Measurements from ENCODE around the gene SYNPR.
"Not testable (repeated sequence)": the region's sequence is repeated elsewhere in the genome, so short reads cannot be mapped to it uniquely, and the experiment has no call there.

The SYNPR gene

GRCh38 chr3:63278171-63279004 lies at the start of gene SYNPR:
SYNPR (plus strand) TSS chr3:63278308.
- DNase-seq (ENCODE audit: low read depth), result no peak

- no peak for DNase-seq (ENCODE audit: low read depth)
These were observed 49.4 kb upstream of the SYNPR start for GRCh38 chr3:63228677-63229076.

DNA sequence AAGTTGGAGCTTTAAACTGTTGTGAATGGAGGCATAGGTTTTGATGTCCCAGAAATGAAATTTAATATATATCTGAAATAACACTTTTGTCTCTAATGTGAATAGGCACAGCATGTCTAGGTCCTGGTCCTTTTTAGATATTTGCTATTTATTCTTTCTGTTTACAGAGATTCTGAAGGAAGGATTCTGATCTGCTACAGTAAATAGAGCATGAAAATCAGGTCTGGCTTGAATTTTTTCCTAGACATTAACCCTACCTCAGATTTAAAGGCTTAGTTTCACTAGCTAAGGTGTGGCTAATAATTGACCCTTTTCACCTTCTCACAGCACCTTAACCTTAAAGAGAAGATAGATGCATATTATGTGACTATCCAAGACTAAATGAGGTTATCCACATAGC lies 48.0 kb upstream of the SYNPR start:
- DNase-seq (ENCODE audit: low read depth), result no peak

DNA sequence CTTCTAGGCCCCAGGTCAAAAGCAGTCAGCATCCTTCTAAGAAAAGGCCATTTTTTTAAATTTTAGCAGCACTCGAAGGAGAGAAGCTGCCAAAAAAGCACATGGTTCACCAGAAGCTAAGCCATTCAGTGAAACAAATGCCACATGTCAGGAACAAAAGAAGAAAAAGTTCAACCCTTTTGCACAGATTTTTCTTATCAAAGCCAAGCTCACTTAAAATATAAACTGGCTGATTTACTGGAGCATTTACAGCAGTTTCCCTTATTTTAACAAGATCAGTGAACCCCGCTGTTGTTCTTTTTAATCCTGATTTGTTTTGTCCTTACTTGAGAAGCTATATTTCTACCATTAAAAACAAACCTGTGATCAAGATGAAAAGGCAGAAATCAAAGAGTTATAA lies 46.5 kb upstream of the SYNPR start:
- DNase-seq (ENCODE audit: low read depth), result no peak

DNA sequence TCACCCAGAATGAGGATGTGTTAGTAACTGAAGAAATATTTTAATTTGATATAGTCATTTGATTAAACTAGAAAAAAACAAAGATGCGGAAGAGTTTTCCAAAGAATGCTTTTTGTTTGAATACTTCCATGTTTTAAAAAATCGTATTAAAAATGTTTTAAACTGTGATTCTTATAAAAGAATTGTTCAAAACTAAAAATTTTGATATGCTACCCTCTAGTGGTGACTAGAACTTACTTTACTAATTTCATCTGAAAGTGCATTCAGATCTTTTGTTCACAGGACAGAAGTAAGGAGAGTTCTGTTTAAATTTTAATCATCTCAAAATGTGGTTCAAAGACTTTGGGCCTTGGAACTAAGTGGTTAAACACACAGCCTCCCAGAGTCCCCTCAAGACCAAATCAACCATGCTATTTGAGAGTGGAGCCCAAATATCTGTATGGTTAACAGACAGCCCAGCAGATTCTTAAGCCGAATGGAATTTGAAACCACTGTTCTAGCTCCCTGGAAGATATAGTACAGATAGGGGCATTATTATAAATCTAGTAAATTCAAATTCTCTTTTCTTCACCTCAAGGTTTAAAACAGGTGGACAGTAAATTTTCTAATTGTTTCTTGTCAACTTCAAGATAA lies 45.2 kb upstream of the SYNPR start:
- no peak for DNase-seq (ENCODE audit: low read depth)

DNA sequence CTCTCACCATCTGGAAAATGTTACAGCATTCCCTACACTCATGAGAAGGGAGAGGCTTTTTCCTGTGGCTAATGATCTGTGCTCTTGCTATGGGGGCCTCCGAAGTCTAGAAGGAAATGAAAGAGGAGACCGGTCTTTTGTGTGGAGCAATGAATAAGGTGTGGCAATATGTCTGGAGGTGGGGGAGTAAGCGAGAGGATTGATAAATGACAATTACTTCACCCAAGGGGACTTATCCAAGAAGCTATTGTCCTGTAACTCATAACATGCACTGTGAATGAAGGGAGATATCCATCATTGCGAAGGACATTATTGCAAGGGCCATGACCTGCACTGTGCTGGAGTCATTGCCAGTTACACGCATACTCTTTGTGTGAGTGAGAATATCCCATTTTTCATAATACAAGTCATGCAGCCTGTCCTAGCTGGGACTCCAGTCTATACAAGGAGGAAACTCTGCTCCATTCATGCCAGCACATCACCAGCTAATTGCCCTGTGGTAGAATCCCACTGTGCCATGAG lies 37.7 kb upstream of the SYNPR start:
- no peak for DNase-seq (ENCODE audit: low read depth)

DNA sequence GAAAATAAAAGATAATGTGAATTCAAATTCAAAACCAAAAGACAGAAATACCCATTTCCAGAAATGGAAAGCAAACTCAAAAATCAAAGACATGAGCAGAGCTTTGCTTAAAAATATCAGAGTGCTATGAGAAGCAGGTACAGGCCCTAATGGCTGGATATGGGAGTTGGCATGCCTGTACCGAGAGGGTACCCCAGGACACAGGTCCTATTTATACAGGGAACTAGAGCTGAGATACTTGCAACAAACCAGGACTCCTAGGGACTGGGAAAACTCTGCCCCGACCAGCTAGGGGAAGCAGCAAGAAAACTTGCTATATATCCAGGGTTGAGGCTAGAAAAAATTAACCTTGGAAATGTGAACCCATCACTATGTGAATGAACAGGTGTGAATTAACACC lies 36.0 kb upstream of the SYNPR start:
- DNase-seq (ENCODE audit: low read depth), result no peak

- DNase-seq (ENCODE audit: low read depth), result no peak
These were observed 33.6 kb upstream of the SYNPR start for GRCh38 chr3:63244486-63244885.

- DNase-seq (ENCODE audit: low read depth), result no peak
These were observed 32.3 kb upstream of the SYNPR start for GRCh38 chr3:63245726-63246241.

DNA sequence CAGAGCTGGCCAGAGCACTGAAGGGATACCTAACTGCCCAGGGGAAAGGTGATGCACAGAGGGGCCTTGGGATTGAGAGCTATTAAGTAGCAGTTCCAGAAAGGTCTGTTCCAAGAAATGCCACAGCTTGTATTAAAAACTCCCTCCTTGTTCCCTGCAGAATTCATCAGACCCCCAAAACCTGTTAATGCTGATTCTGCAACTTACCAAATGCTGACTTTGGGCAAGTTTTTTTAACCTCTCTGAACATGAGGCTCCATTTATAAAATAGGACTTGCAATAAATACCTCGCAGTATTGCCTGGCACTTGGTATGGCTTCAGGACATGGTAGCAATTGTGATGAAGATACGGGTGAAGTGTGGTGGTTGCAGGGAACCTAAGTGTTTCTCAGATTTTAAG lies 30.1 kb upstream of the SYNPR start:
- no peak for DNase-seq (ENCODE audit: low read depth)

GRCh38 chr3:63251499-63251898 lies 26.6 kb upstream of the SYNPR start:
- DNase-seq (ENCODE audit: low read depth), result no peak

- DNase-seq (ENCODE audit: low read depth), result not testable (repeated sequence)
These were observed 22.3 kb upstream of the SYNPR start for GRCh38 chr3:63255819-63256218.

DNA sequence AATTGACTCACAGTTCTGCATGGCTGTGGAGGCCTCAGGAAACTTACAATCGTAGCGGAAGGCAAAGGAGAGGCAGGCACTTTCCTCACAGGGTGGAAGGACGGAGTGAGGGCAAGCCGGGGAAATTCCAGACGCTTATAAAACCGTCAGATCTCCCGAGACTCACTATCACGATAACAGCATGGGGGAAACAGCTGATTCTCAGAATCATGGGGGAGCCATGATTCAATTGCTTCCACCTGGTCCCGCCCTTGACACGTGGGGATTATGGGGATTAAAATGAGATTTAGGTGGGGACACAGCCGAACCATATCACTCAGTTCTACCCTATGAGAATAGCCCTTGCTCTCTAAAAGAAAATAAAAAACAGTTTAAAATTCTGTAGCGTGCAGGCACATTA lies 13.4 kb upstream of the SYNPR start:
- DNase-seq (ENCODE audit: low read depth), result no peak

- DNase-seq (ENCODE audit: low read depth), result no peak
These were observed 3.7 kb upstream of the SYNPR start for GRCh38 chr3:63274359-63274758.

DNA sequence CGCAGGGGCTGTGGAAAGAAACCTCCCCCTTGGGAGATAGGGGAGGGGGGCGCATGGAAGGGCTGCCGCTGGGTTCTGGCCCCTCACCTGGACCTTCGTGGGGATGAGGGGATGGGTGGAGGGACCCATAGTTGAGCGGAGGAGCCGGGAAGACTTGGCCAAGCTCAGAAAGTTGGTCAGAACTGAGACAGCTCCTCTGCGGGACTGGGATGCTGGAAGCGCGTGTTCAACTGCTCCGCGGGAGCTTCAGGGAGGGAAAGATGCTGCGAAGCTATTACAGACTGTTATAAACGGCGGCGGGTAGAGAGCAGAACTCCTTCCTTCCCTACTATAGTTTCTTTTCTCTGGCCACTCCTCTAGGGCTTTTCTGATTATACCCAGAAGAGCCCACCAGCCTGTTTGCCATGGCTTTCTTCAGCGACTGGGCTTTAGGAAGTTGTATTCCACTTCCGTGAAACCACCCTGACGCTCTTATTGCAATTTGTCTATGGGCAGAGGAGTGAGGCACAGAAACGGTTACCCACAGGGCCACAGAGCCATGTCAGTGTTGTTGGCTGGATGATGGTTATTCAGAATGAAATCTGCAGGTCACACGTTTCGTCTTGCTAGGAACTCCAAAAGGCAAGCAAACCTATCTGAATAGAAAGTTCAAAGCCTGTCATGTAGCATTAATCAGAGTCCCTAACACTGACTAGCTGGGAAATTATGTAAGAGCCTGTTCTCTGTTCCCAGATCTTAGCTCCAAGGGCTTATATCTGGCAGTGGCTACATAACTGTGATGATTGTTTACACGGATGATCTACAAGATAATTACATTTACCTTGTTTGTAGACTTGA lies 1.1 kb downstream of the SYNPR start:
- DNase-seq (ENCODE audit: low read depth), result no peak

- DNase-seq (ENCODE audit: low read depth), result no peak
These were observed 9.5 kb downstream of the SYNPR start for GRCh38 chr3:63287610-63288009.

DNA sequence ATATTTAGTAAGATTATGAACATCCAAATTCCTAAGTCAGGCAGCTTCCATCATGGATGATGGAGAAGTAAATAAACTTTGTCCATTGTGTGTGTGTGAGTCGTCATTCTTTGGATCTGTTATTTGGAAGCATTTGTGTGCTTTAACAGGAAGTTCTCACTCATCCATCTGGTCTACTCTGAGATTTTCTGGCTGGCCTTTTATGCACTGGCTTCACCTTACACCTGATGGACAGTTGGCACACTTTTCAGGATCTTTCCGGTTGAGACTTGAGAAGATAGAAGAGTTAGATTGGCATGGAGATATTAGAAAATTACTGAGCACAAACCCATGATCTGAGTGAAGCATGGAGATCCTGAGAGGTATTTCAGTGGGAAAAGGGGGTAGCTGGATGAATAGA lies 12.6 kb downstream of the SYNPR start:
- no peak for DNase-seq (ENCODE audit: low read depth)

DNA sequence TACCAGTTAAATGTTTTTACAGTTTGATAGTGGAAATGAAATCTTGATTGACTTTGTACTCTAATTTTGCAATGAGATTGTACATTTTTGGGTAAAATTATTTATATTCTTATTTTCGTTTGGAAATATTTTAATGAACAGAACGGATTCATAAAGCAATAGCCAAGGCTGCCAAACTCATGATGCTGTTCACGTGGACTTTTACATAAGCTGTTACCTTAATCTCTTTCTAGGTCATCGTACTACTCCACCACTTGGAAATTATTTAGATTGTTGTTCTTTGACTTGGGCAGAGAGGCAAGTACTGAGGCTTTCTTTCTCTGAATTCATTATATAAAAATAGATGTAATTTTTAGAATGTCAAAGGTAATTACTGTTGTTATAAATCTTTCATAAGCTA lies 16.2 kb downstream of the SYNPR start:
- no peak for DNase-seq (ENCODE audit: low read depth)

GRCh38 chr3:63295356-63295755 lies 17.2 kb downstream of the SYNPR start:
- DNase-seq (ENCODE audit: low read depth), result no peak

GRCh38 chr3:63295806-63296205 lies 17.7 kb downstream of the SYNPR start:
- DNase-seq (ENCODE audit: low read depth), result no peak

GRCh38 chr3:63296249-63296648 lies 18.1 kb downstream of the SYNPR start:
- DNase-seq (ENCODE audit: low read depth), result no peak

DNA sequence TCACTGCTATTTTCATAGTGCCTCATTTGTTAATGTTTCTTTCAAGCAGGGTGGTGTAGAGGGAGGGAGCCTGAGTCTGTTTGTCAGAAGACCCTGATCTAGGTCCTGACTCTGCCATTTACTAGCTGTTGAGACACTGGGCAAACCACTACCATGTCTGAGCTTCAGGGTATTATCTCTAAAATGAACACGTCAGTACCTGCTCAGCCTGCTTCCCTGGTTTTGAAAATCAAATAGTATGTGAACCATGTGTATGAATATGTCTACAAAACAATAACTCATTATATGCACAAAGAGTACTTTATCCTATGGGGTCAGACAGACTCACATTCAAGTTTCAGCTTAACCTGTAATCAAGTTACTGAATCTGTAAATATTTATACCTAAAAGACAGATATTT lies 25.1 kb downstream of the SYNPR start:
- no peak for DNase-seq (ENCODE audit: low read depth)
